Upper lobe of left lung (tissue), 4 donors: ENCODE measurements around the gene SFXN2.

ENCODE experiments used
- EP300 ChIP-seq, 4 donors: sonication (generic); formaldehyde crosslinking; IDR thresholded peaks; one replicate each; pipeline ENCODE4 v1.5.1; 2017; ENCODE audit warnings: antibody characterized with exemption in 4 of 4, control low read depth in 2 of 4
- POLR2A ChIP-seq, 4 donors: fragments of 450-650 bp; IDR thresholded peaks; one replicate each; pipeline ENCODE4 v1.5.1; 2016 to 2017; ENCODE audit warnings: antibody characterized with exemption in 4 of 4, mild to moderate bottlenecking in 2 of 4

DNA sequence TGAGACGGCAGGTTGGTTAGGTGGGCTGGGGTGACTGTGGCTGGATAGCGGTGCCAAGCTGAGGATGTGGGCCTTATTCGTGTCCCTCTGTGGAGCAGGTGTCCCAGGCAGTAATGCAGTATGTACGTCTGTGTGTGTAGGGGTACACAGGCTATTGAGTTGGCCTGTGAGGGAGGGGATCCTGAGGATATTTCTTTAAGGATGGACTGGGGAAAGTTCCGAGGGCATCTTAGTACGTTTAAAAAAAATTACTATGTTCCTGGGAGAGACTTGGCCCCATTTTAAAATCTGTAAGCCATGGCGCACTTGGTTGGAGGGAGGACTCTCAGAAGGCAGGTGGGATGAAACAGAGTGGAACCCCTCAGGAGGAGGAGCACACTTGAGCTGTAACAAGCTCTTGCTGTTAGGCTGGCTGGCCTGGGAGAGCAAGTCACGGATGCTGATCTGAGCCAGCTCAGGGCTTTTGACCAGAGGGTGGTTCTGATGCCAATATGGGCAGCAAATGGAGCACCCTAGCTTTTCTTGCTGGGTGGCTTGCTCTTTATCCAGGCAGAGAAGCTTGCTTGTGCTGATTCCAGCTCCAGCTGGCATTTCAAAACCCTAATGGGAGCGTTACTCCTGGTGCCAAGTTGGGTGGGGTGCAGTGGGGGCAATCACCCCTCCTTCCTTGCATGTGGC, 30.1 kb downstream of the SFXN2 start:
- TF ChIP-seq POLR2A (IDR thresholded peaks at IDR 0.05) = no peak
- no peak for TF ChIP-seq EP300 (IDR thresholded peaks at IDR 0.05)
